Neural cell (in vitro differentiated cells): Measurements from ENCODE around the gene PAX2.

Experiments
- CTCF ChIP-seq: fragments of 450-650 bp; IDR thresholded peaks from 2 replicates; pipeline ENCODE4 v1.5.1; 2014; ENCODE audit warnings: antibody characterized with exemption, mild to moderate bottlenecking, moderate library complexity; ENCODE audit not compliant: poor library complexity, severe bottlenecking
- EZH2 ChIP-seq: fragments of 200-600, 300-800 bp; shearing (Covaris generic), sonication (generic); IDR thresholded peaks from 2 replicates; pipeline ENCODE4 v1.6.1; 2014; ENCODE audit warnings: antibody characterized with exemption, low read length, borderline replicate concordance, mild to moderate bottlenecking; ENCODE audit not compliant: insufficient read depth, poor library complexity, severe bottlenecking
- POLR2AphosphoS5 ChIP-seq: IDR thresholded peaks from 2 replicates; pipeline ENCODE4 v1.6.1; 2012
- RAD21 ChIP-seq: fragments of 450-650 bp; conservative IDR thresholded peaks from 2 replicates; pipeline ENCODE4 v1.6.1; 2014; ENCODE audit warnings: antibody characterized with exemption, mild to moderate bottlenecking, moderate library complexity
- REST ChIP-seq: IDR thresholded peaks from 2 replicates; pipeline ENCODE4 v1.6.1; 2012; ENCODE audit warnings: borderline replicate concordance

- TF ChIP-seq CTCF (no peak), POLR2AphosphoS5 (no peak), RAD21 (no peak), EZH2 (no peak), REST (no peak)
These were observed 127.9 kb downstream of the PAX2 start for GRCh38 chr10:100873146-100873826.
